A375 (cell line): ENCODE measurements around the gene AKR1C8. TPM values are rescaled to one million over a fixed set of nuclear protein-coding genes. Genes with fewer than 3 reads are reported as not detected.

ENCODE experiments used
- total RNA-seq: library from RNA; depleted of rRNA; stranded (reverse); fragments of >200 nt; shearing (Covaris generic); gene quantifications from 2 replicates; pipeline ENCODE4 v1.2.3, GENCODE V29; 2014; rRNA removed

Gene AKR1C8
- total RNA-seq: 0.21 TPM in 1 of 2 replicates, not detected in the other

DNA sequence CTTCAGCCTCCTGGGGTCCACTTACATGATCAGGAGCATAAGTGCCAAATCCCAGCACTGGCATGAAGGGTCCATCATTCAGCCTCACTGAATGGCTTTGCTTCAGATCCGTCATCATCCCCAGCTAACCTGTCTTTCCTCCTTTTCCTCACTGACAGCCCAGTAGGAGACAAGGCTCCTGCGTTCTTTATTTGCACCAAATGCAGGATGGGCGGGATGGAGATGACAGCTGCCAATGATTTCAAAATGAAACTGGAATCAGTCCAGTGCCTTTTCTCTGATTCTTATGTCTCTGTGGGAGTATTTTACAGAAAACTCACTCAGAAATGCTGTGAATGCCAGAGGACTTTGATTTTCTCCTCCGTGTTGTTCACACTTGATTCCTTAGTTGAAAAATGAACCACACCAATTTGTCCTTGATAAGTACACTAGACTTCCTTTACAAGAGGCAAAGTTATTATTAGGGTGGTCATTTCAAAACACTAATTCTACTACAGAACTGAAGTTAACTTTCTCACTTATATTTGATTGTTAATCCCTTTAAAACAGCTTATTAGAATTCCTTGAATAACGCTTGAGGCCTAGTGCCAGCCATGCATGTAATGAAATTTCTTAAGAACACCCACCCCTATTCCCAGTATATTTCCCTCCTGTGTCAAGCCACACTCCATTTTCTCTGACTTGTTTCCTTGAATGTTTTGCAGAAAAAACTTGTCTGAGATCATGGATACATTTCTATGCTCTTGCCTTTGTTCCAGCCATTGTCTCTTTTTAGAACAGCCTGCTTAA, at the start of gene AKR1C8:
TSS of gene AKR1C8 (minus strand) at position 164 of the 789 bp plus-strand sequence. CDS start at position 118, 46 bp downstream.

DNA sequence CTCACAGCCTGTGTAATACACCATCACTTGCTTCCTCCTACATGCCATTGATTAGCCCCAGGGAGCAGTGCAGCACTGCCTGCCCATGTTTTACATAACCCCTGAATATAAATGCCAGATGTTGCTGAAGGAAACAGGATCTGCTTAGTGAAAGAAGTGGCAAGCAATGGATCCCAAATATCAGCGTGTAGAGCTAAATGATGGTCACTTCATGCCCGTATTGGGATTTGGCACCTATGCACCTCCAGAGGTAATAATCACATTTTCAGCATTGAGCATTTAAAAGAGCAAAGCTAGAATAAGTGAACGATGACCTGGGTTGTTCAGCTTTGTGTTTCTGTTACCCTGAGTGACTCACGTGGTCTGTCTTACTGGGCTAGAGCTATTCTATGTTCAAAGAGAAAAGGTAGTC, 11.8 kb upstream of the AKR1C8 start, which contains the start of gene AKR1C4:
TSS of gene AKR1C4 (plus strand) at position 136 of the 412 bp plus-strand sequence. CDS start at position 167, 31 bp downstream.

Other genes starting within 250 kb of the AKR1C8 start
- 2.2 and 3.2 TPM in 2 replicates for gene AKR1C1, start 221.7 kb downstream of the AKR1C8 start, total RNA-seq
- 10.1 and 17.8 TPM in 2 replicates for gene AKR1C2, start 181.3 kb downstream of the AKR1C8 start, total RNA-seq
- 10.6 and 12.9 TPM in 2 replicates for gene AKR1C3, start 90.7 kb downstream of the AKR1C8 start, total RNA-seq
- not detected in 2 replicates for gene AKR1C4, start 11.7 kb upstream of the AKR1C8 start, total RNA-seq
- gene UCN3, start 179.8 kb upstream of the AKR1C8 start, total RNA-seq: not detected in 2 replicates
- gene TUBAL3, start 219.7 kb upstream of the AKR1C8 start, total RNA-seq: not detected in 2 replicates
- 63.1 and 64.5 TPM in 2 replicates for gene NET1, start 227.4 kb upstream of the AKR1C8 start, total RNA-seq